Measurements from ENCODE around the gene UGT1A4. TPM values are rescaled to one million over a fixed set of nuclear protein-coding genes. Genes with fewer than 3 reads are reported as not detected.

UGT1A4 gene
- total RNA-seq, 1 experiment from 2014 or later, result not detected

- H3K9me3 Mint-ChIP-seq, result no peaks in the 10 kb centered on the region
- Histone ChIP-seq H3K27me3 (ENCODE audit: insufficient read depth, low read length) (no peaks in the 10 kb centered on the region), H3K56ac (ENCODE audit: insufficient read length, low read depth, low read length) (no peak overlapping the region), H3K79me1 (ENCODE audit: insufficient read depth, low read depth, low read length, poor library complexity, severe bottlenecking) (no peaks in the 10 kb centered on the region), H4K91ac (ENCODE audit: insufficient read length, low read depth, low read length) (no peak overlapping the region), H3K4ac (ENCODE audit: low read depth, low read length) (no peak overlapping the region), H4K5ac (ENCODE audit: insufficient read length, low read depth, low read length) (no peak overlapping the region), H3K27ac (ENCODE audit: insufficient read length, low read depth, low read length) (no peak overlapping the region), H3T11ph (ENCODE audit: low read length) (no peak overlapping the region), H2AFZ (ENCODE audit: low read length) (no peak overlapping the region), H3K23me2 (ENCODE audit: insufficient read length, low read depth, low read length, poor library complexity, severe bottlenecking) (no peaks in the 10 kb centered on the region), H2BK20ac (ENCODE audit: low read depth, low read length, poor library complexity, severe bottlenecking) (no peak overlapping the region), H4K20me1 (ENCODE audit: control insufficient read depth, insufficient read depth, insufficient read length) (no peaks in the 10 kb centered on the region), H3K18ac (ENCODE audit: insufficient read length, low read depth, low read length) (no peak overlapping the region), H3K23ac (ENCODE audit: insufficient read length, low read depth, low read length) (no peak overlapping the region), H3K9me3 (ENCODE audit: control insufficient read depth, low read depth, low read length) (no peaks in the 10 kb centered on the region), H2BK5ac (ENCODE audit: insufficient read length, low read length) (no peak overlapping the region), H3K14ac (ENCODE audit: insufficient read depth, low read length) (no peak overlapping the region), H2BK12ac (ENCODE audit: insufficient read length, low read depth, low read length) (no peak overlapping the region), H2AK5ac (ENCODE audit: insufficient read length, low read length) (no peak overlapping the region), H3K4me2 (ENCODE audit: insufficient read depth, insufficient read length, low read length) (no peak overlapping the region), H3K79me2 (ENCODE audit: insufficient read depth, low read length) (no peaks in the 10 kb centered on the region), H2BK120ac (ENCODE audit: low read depth, low read length, poor library complexity, severe bottlenecking) (no peak overlapping the region), H3K9ac (ENCODE audit: extremely low read depth, insufficient read length, low read length) (no peak overlapping the region), H3K4me1 (ENCODE audit: insufficient read depth, low read length) (peaks cover 3% of the 10 kb centered on the region; the same call in 1 of the 2 replicates), H4K8ac (replicated peaks; ENCODE audit: insufficient read length, low read depth, low read length) (no peak overlapping the region), H2BK15ac (ENCODE audit: low read depth, low read length) (no peak overlapping the region)
- no peaks in the 10 kb centered on the region; the same call in 1 of the 2 replicates for H3K27me3 Mint-ChIP-seq (ENCODE audit: low read depth)
- H3K4me1 Mint-ChIP-seq, result peaks cover 10 to 16% of the 10 kb centered on the region in 2 experiments
- no peaks in the 10 kb centered on the region; a peak in 1 of 7 replicates for H3K36me3 Mint-ChIP-seq (ENCODE audit: insufficient read depth in 1 of 3, low read depth in 3 of 3)
- no peak overlapping the region for H3K27ac Mint-ChIP-seq
- DNase-seq, result no peak
- no peak overlapping the region for H3K4me3 Mint-ChIP-seq
- TF ChIP-seq CTCF (conservative IDR thresholded peaks at IDR 0.05), result no peak
- WGBS (ENCODE audit: extremely low coverage, insufficient read length, low lambda C conversion rate), result no CpG with 5 or more reads among the region's 1 CpG
Measured at GRCh38 chr2:233684640-233685039, 33.9 kb upstream of the UGT1A4 start.
